Mesendoderm (in vitro differentiated cells): ENCODE results near the gene SZRD1.
"Not testable (repeated sequence)": the region's sequence is repeated elsewhere in the genome, so short reads cannot be mapped to it uniquely, and the experiment has no call there.

ENCODE experiments used
- DNase-seq: peaks from one replicate; pipeline ENCODE4 v3.0.0; 2013
- H2AK5ac ChIP-seq: 2 replicates; pipeline ENCODE4 v1.6.1; 2013; ENCODE audit warnings: low read length, inconsistent platforms
- H2BK120ac ChIP-seq: 2 replicates; pipeline ENCODE4 v1.6.1; 2013; ENCODE audit warnings: low read depth, mild to moderate bottlenecking, low read length, moderate library complexity, mixed read lengths
- H2BK15ac ChIP-seq: replicated peaks from 2 replicates; pipeline ENCODE4 v1.6.1; 2013; ENCODE audit warnings: low read depth, mild to moderate bottlenecking, moderate library complexity
- H2BK5ac ChIP-seq: 2 replicates; pipeline ENCODE4 v1.6.1; 2013; ENCODE audit warnings: low read length, inconsistent platforms
- H3K18ac ChIP-seq: 2 replicates; pipeline ENCODE4 v1.6.1; 2013; ENCODE audit warnings: mild to moderate bottlenecking, low read length, mixed read lengths
- H3K23ac ChIP-seq: one replicate; pipeline ENCODE4 v1.6.1; 2013; ENCODE audit warnings: low read length
- H3K27ac ChIP-seq: 2 replicates; pipeline ENCODE4 v1.5.1; 2013; ENCODE audit warnings: low read depth, mild to moderate bottlenecking, inconsistent platforms, low read length, moderate library complexity
- H3K27me3 ChIP-seq: 2 replicates; pipeline ENCODE4 v1.6.1; 2013; ENCODE audit warnings: low read length, control low read depth, mild to moderate bottlenecking, inconsistent platforms; ENCODE audit not compliant: insufficient read depth, poor library complexity
- H3K36me3 ChIP-seq: 2 replicates; pipeline ENCODE4 v1.6.1; 2013; ENCODE audit warnings: low read length, inconsistent platforms; ENCODE audit not compliant: control insufficient read depth, insufficient read depth
- H3K4ac ChIP-seq: one replicate; pipeline ENCODE4 v1.6.1; 2013; ENCODE audit warnings: low read depth, mild to moderate bottlenecking, low read length, moderate library complexity
- H3K4me1 ChIP-seq: 2 replicates; pipeline ENCODE4 v1.6.1; 2013; ENCODE audit warnings: low read depth, low read length, inconsistent platforms; ENCODE audit not compliant: control insufficient read depth
- H3K4me2 ChIP-seq: 2 replicates; pipeline ENCODE4 v1.6.1; 2013; ENCODE audit warnings: low read length
- H3K4me3 ChIP-seq: 2 replicates; pipeline ENCODE4 v1.5.1; 2013; ENCODE audit warnings: mild to moderate bottlenecking, low read length
- H3K56ac ChIP-seq: one replicate; pipeline ENCODE4 v1.6.1; 2013; ENCODE audit warnings: low read length
- H3K79me1 ChIP-seq: 2 replicates; pipeline ENCODE4 v1.6.1; 2013; ENCODE audit warnings: low read length, inconsistent platforms
- H3K79me2 ChIP-seq: 2 replicates; pipeline ENCODE4 v1.6.1; 2013; ENCODE audit warnings: mild to moderate bottlenecking, low read length; ENCODE audit not compliant: control insufficient read depth, insufficient read depth
- H3K9ac ChIP-seq: 2 replicates; pipeline ENCODE4 v1.6.1; 2013; ENCODE audit warnings: low read length, inconsistent platforms
- H4K5ac ChIP-seq: one replicate; pipeline ENCODE4 v1.6.1; 2013; ENCODE audit warnings: low read length
- H4K8ac ChIP-seq: one replicate; pipeline ENCODE4 v1.6.1; 2013; ENCODE audit warnings: low read depth, mild to moderate bottlenecking, control low read depth, low read length, moderate library complexity
- WGBS: extraction: QIAGEN DNeasy Blood & Tissue Kit; methylation state at CpG from one replicate; pipeline ENCODE4 v1.1.7; 2013; ENCODE audit warnings: low lambda C conversion rate, missing lambda C conversion rate; ENCODE audit not compliant: insufficient coverage; ENCODE audit errors: extremely low coverage; 5-methylcytosine and 5-hydroxymethylcytosine counted together

SZRD1 gene

DNA sequence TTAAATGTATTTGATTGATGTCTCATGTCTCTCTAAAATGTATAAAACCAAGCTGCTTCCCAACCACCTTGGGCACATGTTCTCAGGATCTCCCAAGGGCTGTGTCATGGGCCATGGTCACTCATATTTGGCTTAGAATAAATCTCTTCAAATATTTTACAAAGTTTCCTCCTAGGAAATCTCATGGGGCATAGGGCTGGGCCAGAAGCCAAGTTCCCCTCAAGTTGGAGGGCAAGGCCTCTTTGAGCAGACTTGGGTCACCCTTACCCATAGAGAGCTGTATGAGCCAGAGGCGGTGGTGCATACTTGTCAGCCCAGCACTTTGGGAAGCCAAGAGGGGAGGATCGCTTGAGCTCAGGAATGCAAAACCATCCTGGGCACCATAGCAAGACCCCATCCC, 12.4 kb upstream of the SZRD1 start:
- Histone ChIP-seq H3K18ac (no peak overlapping the region), H2BK120ac (no peak overlapping the region), H3K23ac (no peak overlapping the region), H2BK15ac (no peak overlapping the region), H3K56ac (no peak overlapping the region), H3K4ac (no peak overlapping the region), H3K4me2 (no peak overlapping the region), H3K36me3 (no peaks in the 10 kb centered on the region), H3K27me3 (no peaks in the 10 kb centered on the region), H3K79me2 (peaks cover 7% of the 10 kb centered on the region), H3K27ac (no peak overlapping the region), H3K4me1 (peaks cover 2% of the 10 kb centered on the region), H3K9ac (no peak overlapping the region), H3K4me3 (no peak overlapping the region), H2BK5ac (no peak overlapping the region), H4K8ac (no peak overlapping the region), H2AK5ac (no peak overlapping the region), H4K5ac (no peak overlapping the region), H3K79me1 (peaks cover 2% of the 10 kb centered on the region)
- WGBS: no CpG with 5 or more reads among the region's 2 CpGs
- DNase-seq: no peak

DNA sequence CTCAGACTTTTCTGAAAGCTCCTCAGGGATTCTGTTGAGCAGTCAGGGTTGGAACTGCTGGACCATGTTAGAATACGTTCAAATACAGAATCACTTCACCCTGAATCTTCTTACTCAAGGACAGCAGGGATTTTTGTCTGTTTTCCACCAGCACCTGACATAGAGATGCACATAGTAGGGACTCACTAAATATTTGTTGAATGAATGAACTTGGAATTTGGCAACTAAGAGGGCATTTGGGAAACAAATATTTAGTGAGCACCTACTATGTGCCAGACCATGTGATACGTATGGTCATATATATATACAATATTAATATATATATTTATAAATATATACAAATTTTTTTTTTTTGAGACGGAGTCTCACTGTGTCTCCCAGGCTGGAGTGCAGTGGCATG, 10.2 kb upstream of the SZRD1 start:
- Histone ChIP-seq H4K5ac (no peak overlapping the region), H3K27me3 (no peaks in the 10 kb centered on the region), H3K79me1 (peaks cover 1% of the 10 kb centered on the region), H3K4me3 (no peak overlapping the region), H2AK5ac (no peak overlapping the region), H3K9ac (no peak overlapping the region), H3K36me3 (no peaks in the 10 kb centered on the region), H3K27ac (no peak overlapping the region), H3K4me2 (no peak overlapping the region), H2BK5ac (no peak overlapping the region), H2BK15ac (no peak overlapping the region), H4K8ac (no peak overlapping the region), H3K4me1 (no peaks in the 10 kb centered on the region), H3K56ac (no peak overlapping the region), H3K4ac (no peak overlapping the region), H2BK120ac (no peak overlapping the region), H3K79me2 (no peaks in the 10 kb centered on the region), H3K18ac (no peak overlapping the region), H3K23ac (no peak overlapping the region)
- DNase-seq: no peak
- WGBS: no CpG with 5 or more reads among the region's 3 CpGs

DNA sequence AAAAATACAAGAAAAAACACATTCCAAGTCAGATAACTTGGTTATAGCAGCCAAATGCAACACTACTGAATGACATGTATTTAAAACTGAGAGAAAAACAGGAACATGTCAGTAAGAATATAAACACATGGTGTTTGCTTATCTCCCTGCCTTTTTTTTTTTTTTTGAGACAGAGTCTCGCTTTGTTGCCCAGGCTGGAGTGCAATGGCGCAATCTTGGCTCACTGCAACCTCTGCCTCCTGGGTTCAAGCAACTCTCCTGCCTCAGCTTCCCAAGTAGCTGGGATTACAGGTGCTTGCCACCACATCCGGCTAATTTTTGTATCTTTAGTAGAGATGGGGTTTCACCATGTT, 1.9 kb upstream of the SZRD1 start:
- not testable (repeated sequence) for H3K18ac ChIP-seq, H3K23ac ChIP-seq, H3K4ac ChIP-seq, H2BK5ac ChIP-seq, H2BK120ac ChIP-seq, H3K36me3 ChIP-seq, DNase-seq, H4K8ac ChIP-seq, H3K9ac ChIP-seq, H3K4me2 ChIP-seq, H3K4me3 ChIP-seq, H3K27me3 ChIP-seq, H4K5ac ChIP-seq, H2BK15ac ChIP-seq, H3K27ac ChIP-seq, H3K4me1 ChIP-seq, H2AK5ac ChIP-seq, H3K79me1 ChIP-seq, H3K56ac ChIP-seq
- no CpG with 5 or more reads among the region's 3 CpGs for WGBS
- H3K79me2 ChIP-seq: peaks cover 21% of the 10 kb centered on the region

DNA sequence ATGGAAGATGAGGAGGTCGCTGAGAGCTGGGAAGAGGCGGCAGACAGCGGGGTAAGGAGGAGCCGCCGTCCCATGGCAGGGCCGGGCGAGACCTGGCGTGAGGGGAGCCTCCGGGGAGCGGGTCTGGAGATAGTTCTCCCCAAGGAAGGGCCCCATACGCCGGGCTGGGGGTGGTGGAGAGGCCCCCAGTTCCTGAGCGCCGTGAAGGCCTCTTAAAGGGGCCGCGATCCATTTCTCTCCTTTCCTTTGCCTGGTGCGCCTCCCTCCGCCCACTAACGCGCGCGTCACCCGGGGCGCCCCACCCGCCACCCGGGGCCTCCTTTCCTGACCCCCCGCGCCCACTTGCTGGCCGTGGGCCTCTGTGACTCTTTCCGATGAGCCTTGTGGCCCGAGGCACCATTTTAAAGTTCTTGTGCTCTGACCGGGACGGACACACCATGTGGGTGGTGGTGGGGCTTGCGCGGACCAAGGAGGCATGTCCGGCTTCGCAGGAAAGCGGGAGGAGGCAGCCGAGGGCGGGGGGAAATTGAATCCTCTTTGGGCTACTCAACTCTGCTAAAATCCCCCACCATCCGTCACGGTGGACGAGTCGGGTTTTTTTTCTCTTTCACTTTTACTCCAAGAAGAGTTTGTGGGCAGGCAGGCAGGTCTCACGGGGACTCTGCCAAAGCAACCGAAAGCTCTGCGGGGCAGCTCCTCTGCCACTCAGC, 371 bp downstream of the SZRD1 start:
- H2AK5ac ChIP-seq: no peak overlapping the region
- no peak overlapping the region for H3K4me2 ChIP-seq
- H3K27ac ChIP-seq: peak overlapping the region; percentile 98
- no peak overlapping the region for H4K5ac ChIP-seq
- H2BK5ac ChIP-seq: peak overlapping the region; percentile 80
- no peak overlapping the region for H3K23ac ChIP-seq
- no peaks in the 10 kb centered on the region for H3K36me3 ChIP-seq
- H4K8ac ChIP-seq: peak overlapping the region; percentile 69
- peaks cover 38% of the 10 kb centered on the region for H3K79me2 ChIP-seq
- peaks cover 3% of the 10 kb centered on the region for H3K79me1 ChIP-seq
- H3K27me3 ChIP-seq: no peaks in the 10 kb centered on the region
- H3K56ac ChIP-seq: peak overlapping the region; percentile 93
- peak overlapping the region; percentile 51 for H2BK120ac ChIP-seq
- H3K9ac ChIP-seq: peak overlapping the region; percentile 90
- peak overlapping the region; percentile 73 for H3K4ac ChIP-seq
- peak overlapping the region; percentile 94 for H3K18ac ChIP-seq
- H2BK15ac ChIP-seq: no peak overlapping the region
- no CpG with 5 or more reads among the region's 47 CpGs for WGBS
- DNase-seq: peak; percentile 88
- peaks cover 4% of the 10 kb centered on the region for H3K4me1 ChIP-seq
- peak overlapping the region; percentile 52 for H3K4me3 ChIP-seq

DNA sequence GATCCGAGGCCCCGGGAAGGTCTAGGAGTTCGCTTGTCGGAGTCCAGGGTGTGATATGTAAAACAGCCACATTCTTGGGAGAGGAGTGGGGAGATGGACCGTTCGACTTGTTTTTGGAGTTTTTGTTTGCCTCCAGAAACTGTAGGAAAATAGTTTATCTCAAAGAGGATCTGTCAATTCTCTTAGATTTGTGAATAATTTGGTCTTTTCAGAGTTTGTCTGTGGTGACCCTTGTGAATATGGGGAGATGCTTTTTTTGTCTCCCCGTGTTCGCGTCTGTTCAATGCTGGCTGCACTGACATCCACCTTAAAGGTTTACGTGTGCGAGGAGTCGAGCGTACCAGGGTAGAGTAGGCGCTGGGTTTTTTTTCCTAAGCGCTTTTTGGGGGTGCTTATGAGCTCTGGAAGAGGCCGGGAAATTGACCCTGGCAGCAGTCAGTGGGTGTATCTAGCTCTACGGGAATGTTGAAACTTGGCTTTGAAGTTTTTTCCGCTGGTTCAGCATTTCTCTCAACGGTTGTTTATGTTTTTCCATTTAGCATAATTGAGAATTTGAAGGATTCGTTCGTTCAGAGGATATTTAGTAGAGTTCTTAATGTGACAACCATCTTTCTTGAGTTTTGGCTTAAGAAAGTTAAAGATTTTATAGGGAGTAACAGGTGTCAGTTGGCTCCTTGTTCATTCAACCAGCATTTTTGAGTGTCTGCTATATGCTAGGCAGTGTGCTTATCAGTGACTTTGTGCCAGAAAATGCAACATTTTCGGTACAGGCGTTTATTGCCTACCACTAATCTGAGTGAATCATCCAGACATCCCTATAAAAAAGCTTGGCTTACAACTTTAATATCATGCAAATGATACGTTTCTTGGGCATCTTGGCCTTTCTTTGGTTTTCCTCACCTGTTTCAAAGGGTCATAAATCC, 1.2 kb downstream of the SZRD1 start:
- Histone ChIP-seq H3K4me1 (peaks cover 4% of the 10 kb centered on the region), H3K79me2 (peaks cover 44% of the 10 kb centered on the region), H4K8ac (no peak overlapping the region), H2AK5ac (no peak overlapping the region), H2BK5ac (no peak overlapping the region), H3K27ac (peak overlapping the region; percentile 98), H3K4me3 (peak overlapping the region; percentile 52), H3K4ac (peak overlapping the region; percentile 73), H3K79me1 (peaks cover 6% of the 10 kb centered on the region), H3K27me3 (no peaks in the 10 kb centered on the region), H3K56ac (peak overlapping the region; percentile 93), H3K18ac (peak overlapping the region; percentile 94), H3K23ac (no peak overlapping the region), H3K36me3 (no peaks in the 10 kb centered on the region), H3K9ac (peak overlapping the region; percentile 90), H3K4me2 (peak overlapping the region; percentile 62), H4K5ac (no peak overlapping the region), H2BK120ac (peak overlapping the region; percentile 46), H2BK15ac (no peak overlapping the region)
- DNase-seq: peak; percentile 89
- WGBS: no CpG with 5 or more reads among the region's 24 CpGs
